KOPT-K1 (cell line): ENCODE data around the gene CHST15.

Experiments used
- H3K27ac ChIP-seq: fragments of 200-600 bp; sonication (generic); 2 replicates; pipeline ENCODE4 v1.5.1; 2016; ENCODE audit warnings: antibody characterized with exemption, mild to moderate bottlenecking, low read depth, low read length; ENCODE audit not compliant: poor library complexity, severe bottlenecking
- H3K36me3 ChIP-seq: fragments of 200-600 bp; sonication (generic); 2 replicates; pipeline ENCODE4 v1.5.1; 2017; ENCODE audit warnings: antibody characterized with exemption, mild to moderate bottlenecking, low read length, moderate library complexity; ENCODE audit not compliant: insufficient read depth
- H3K9me3 ChIP-seq: fragments of 200-600 bp; sonication (generic); 2 replicates; pipeline ENCODE4 v1.5.1; 2017; ENCODE audit warnings: antibody characterized with exemption, low read length, mild to moderate bottlenecking; ENCODE audit not compliant: insufficient read depth, poor library complexity, severe bottlenecking

The CHST15 gene

GRCh38 chr10:123988694-123989093 lies 104.7 kb downstream of the CHST15 start:
- no peak overlapping the region for H3K27ac ChIP-seq
- H3K36me3 ChIP-seq, result no peaks in the 10 kb centered on the region
- peaks cover 11% of the 10 kb centered on the region for H3K9me3 ChIP-seq

- no peak overlapping the region for H3K27ac ChIP-seq
- H3K36me3 ChIP-seq, result no peaks in the 10 kb centered on the region
- H3K9me3 ChIP-seq, result peaks cover 17% of the 10 kb centered on the region
Measured at GRCh38 chr10:123986736-123987135, 106.7 kb downstream of the CHST15 start.

- H3K27ac ChIP-seq, result no peak overlapping the region
- H3K9me3 ChIP-seq, result peaks cover 6% of the 10 kb centered on the region
Measured at GRCh38 chr10:123974406-123974805, 119.0 kb downstream of the CHST15 start.

GRCh38 chr10:123972481-123973401 lies 120.7 kb downstream of the CHST15 start:
- Histone ChIP-seq H3K27ac (no peak overlapping the region), H3K36me3 (no peaks in the 10 kb centered on the region), H3K9me3 (no peaks in the 10 kb centered on the region)

More at GRCh38 chr10:123974406-123974805, 119.0 kb downstream of the CHST15 start:
- H3K36me3 ChIP-seq, result no peaks in the 10 kb centered on the region

- no peaks in the 10 kb centered on the region for H3K36me3 ChIP-seq
- no peaks in the 10 kb centered on the region for H3K9me3 ChIP-seq
- no peak overlapping the region for H3K27ac ChIP-seq
Measured at GRCh38 chr10:123970927-123971286, 122.5 kb downstream of the CHST15 start.

GRCh38 chr10:123970207-123970926 lies 123.0 kb downstream of the CHST15 start:
- H3K9me3 ChIP-seq, result no peaks in the 10 kb centered on the region
- H3K36me3 ChIP-seq, result no peaks in the 10 kb centered on the region
- H3K27ac ChIP-seq, result no peak overlapping the region

GRCh38 chr10:123967626-123968243 lies 125.7 kb downstream of the CHST15 start:
- no peaks in the 10 kb centered on the region for H3K9me3 ChIP-seq

GRCh38 chr10:123966896-123967231 lies 126.5 kb downstream of the CHST15 start:
- no peak overlapping the region for H3K27ac ChIP-seq
- no peaks in the 10 kb centered on the region for H3K9me3 ChIP-seq
- H3K36me3 ChIP-seq, result no peaks in the 10 kb centered on the region

More at GRCh38 chr10:123967626-123968243, 125.7 kb downstream of the CHST15 start:
- no peaks in the 10 kb centered on the region for H3K36me3 ChIP-seq
- no peak overlapping the region for H3K27ac ChIP-seq

- no peaks in the 10 kb centered on the region for H3K9me3 ChIP-seq
- no peaks in the 10 kb centered on the region for H3K36me3 ChIP-seq
- no peak overlapping the region for H3K27ac ChIP-seq
Measured at GRCh38 chr10:123965973-123966895, 127.2 kb downstream of the CHST15 start.

GRCh38 chr10:123964953-123965352 lies 128.4 kb downstream of the CHST15 start:
- Histone ChIP-seq H3K27ac (no peak overlapping the region), H3K36me3 (no peaks in the 10 kb centered on the region)

GRCh38 chr10:123962756-123963530 lies 130.5 kb downstream of the CHST15 start:
- no peak overlapping the region for H3K27ac ChIP-seq
- H3K36me3 ChIP-seq, result no peaks in the 10 kb centered on the region
- no peaks in the 10 kb centered on the region for H3K9me3 ChIP-seq

More at GRCh38 chr10:123964953-123965352, 128.4 kb downstream of the CHST15 start:
- no peaks in the 10 kb centered on the region for H3K9me3 ChIP-seq

GRCh38 chr10:123958241-123958640 lies 135.2 kb downstream of the CHST15 start:
- Histone ChIP-seq H3K9me3 (no peaks in the 10 kb centered on the region), H3K27ac (no peak overlapping the region), H3K36me3 (no peaks in the 10 kb centered on the region)
